ENCODE data around the gene CHST6.
A peak's percentile ranks its signal among the peaks of the same experiment; 100 is the strongest.

The CHST6 gene

DNA sequence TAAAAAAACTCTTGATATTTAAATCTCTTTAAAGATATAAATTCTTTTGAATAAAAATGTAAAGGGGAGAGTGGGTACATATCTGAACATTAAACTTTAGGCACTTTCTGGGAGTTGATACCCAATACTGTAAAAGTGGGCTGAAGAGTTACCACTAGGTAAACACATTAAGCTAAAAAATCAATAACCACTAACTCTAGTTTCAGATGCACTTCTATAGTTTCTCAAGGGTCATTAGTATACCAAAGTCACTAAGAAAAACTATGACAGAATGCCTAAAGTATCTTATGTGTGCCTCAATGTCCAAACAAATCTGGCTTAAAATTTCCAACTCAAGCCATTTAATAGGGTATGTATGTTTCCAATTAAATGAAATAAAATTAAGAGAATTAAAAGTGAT, 48.8 kb downstream of the CHST6 start (continued):
- TF ChIP-seq HIC1 (tag by site-specific recombination; IDR thresholded peaks at IDR 0.05), result peak; percentile 15; the same call in 1 of the 2 replicates
- TF ChIP-seq ZBTB8A (tag by site-specific recombination; IDR thresholded peaks at IDR 0.05), result peak; percentile 23; the same call in 1 of the 2 replicates
- TF ChIP-seq ZXDB (tag by site-specific recombination; IDR thresholded peaks at IDR 0.05), result peak; percentile 71
- TF ChIP-seq ZNF449 (tag by site-specific recombination; IDR thresholded peaks at IDR 0.05), result no peak
- TF ChIP-seq TSHZ1 (tag by site-specific recombination; IDR thresholded peaks at IDR 0.05; ENCODE audit: borderline replicate concordance), result peak; percentile 70; the same call in 1 of the 2 replicates
- TF ChIP-seq SP7 (tag by site-specific recombination; IDR thresholded peaks at IDR 0.05), result peak; percentile 88
- TF ChIP-seq ZNF513 (tag by site-specific recombination; IDR thresholded peaks at IDR 0.05), result 0 out of 2 replicates have a peak, but pooled peaks have one; percentile 27
- TF ChIP-seq FEZF1 (tag by site-specific recombination; IDR thresholded peaks at IDR 0.05), result peak; percentile 78
- TF ChIP-seq BCL11A (tag by site-specific recombination; IDR thresholded peaks at IDR 0.05; ENCODE audit: low read depth), result 0 out of 2 replicates have a peak, but pooled peaks have one; percentile 38
- TF ChIP-seq, protein P1, sequence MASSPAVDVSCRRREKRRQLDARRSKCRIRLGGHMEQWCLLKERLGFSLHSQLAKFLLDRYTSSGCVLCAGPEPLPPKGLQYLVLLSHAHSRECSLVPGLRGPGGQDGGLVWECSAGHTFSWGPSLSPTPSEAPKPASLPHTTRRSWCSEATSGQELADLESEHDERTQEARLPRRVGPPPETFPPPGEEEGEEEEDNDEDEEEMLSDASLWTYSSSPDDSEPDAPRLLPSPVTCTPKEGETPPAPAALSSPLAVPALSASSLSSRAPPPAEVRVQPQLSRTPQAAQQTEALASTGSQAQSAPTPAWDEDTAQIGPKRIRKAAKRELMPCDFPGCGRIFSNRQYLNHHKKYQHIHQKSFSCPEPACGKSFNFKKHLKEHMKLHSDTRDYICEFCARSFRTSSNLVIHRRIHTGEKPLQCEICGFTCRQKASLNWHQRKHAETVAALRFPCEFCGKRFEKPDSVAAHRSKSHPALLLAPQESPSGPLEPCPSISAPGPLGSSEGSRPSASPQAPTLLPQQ (tag by site-specific recombination; IDR thresholded peaks at IDR 0.05), result 0 out of 2 replicates have a peak, but pooled peaks have one; percentile 15
- TF ChIP-seq GFI1B (tag by site-specific recombination; IDR thresholded peaks at IDR 0.05), result 0 out of 2 replicates have a peak, but pooled peaks have one; percentile 31
- TF ChIP-seq, protein P2, sequence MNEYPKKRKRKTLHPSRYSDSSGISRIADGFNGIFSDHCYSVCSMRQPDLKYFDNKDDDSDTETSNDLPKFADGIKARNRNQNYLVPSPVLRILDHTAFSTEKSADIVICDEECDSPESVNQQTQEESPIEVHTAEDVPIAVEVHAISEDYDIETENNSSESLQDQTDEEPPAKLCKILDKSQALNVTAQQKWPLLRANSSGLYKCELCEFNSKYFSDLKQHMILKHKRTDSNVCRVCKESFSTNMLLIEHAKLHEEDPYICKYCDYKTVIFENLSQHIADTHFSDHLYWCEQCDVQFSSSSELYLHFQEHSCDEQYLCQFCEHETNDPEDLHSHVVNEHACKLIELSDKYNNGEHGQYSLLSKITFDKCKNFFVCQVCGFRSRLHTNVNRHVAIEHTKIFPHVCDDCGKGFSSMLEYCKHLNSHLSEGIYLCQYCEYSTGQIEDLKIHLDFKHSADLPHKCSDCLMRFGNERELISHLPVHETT (tag by site-specific recombination; IDR thresholded peaks at IDR 0.05), result 0 out of 2 replicates have a peak, but pooled peaks have one; percentile 20
- no peak for TF ChIP-seq ATF2 (tag by site-specific recombination; IDR thresholded peaks at IDR 0.05; ENCODE audit: low read depth)
- peak; percentile 51 for TF ChIP-seq ZNF366 (tag by site-specific recombination; conservative IDR thresholded peaks at IDR 0.05)
- TF ChIP-seq ZNF155 (tag by site-specific recombination; IDR thresholded peaks at IDR 0.05), result no peak
- peak; percentile 59; the same call in 1 of the 2 replicates for TF ChIP-seq IKZF3 (tag by site-specific recombination; IDR thresholded peaks at IDR 0.05)
- 0 out of 2 replicates have a peak, but pooled peaks have one; percentile 9 for TF ChIP-seq ZBTB11 (tag by site-specific recombination; conservative IDR thresholded peaks at IDR 0.05; ENCODE audit: low read depth)
- TF ChIP-seq ZNF843 (tag by site-specific recombination; IDR thresholded peaks at IDR 0.05), result peak; percentile 91
- TF ChIP-seq ZNF133 (tag by site-specific recombination; IDR thresholded peaks at IDR 0.05), result no peak
- TF ChIP-seq WT1 (tag by site-specific recombination; IDR thresholded peaks at IDR 0.05), result peak; percentile 41; the same call in 1 of the 2 replicates
